ENCODE results near the gene CLDN6. TPM values are rescaled to one million over a fixed set of nuclear protein-coding genes. Genes with fewer than 3 reads are reported as not detected.
"Not testable (repeated sequence)": the region's sequence is repeated elsewhere in the genome, so short reads cannot be mapped to it uniquely, and the experiment has no call there.

CLDN6 gene
- total RNA-seq, 1 donor from 2014 or later: not detected

DNA sequence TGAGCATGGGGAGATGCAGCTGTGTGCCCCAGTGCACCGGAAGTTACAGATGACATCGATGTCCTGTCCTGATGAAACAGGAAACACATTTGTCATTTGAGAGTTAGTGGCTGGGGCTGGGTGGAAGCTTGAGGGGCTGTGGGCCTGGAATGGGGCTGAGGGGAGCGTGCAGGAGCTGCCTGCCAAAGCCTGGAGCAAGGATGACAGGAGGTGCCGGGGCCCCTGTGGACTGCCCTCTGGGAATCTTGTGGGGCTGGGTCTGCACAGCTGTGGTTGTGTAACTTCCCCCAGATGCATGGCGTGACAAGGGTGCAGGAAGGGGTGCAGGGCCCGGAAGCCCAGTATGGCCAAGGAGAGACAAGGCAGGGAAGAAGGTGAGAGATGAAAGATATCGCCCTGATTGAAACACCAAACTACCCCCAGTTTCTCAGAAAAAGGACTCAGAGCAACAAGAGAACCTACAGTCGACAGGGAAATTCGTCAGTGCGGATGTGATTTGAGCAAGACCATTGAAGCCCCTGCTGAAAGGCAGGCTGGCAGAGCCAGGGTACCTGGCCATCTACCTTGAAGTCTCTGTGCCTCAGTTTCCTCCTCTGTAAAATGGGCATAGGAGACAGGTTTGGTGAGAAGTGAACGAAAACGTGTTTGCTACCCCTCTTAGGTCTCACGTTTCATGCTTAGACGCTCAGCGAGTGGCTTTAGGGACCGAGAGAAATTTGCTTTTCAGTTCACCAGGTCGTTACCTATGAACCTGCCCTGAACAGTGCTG, 37.2 kb upstream of the CLDN6 start:
- ATAC-seq (no peak), DNase-seq (ENCODE audit: low spot score) (no peak)
- intact Hi-C loops (cut with DNase I): loop anchor here (10.0 kb wide), 2 partner anchors 60 to 110 kb away; partner anchors contain the start of gene ZNF205

DNA sequence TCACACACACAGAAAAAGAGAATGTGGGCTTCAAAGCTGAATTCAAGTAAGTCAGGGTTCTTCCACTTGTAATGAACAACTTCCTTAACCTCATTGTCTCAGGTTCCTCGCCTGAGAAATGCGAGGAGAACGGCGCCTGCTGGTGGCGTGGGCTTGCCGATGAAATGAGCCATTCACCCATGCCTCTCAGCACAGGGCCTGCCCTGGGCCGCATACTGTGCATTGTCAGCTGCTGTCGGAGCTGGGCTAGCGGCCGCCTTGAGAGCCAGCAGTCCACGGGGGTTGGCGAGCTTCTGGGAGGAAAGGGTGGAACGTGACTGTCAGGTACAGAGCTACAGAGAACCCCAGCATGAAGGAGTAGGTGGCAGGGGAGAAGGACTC, 35.3 kb upstream of the CLDN6 start:
- intact Hi-C loops (cut with DNase I): loop anchor here (10.0 kb wide), 2 partner anchors 61 to 111 kb away; partner anchors contain the start of gene ZNF205
- not testable (repeated sequence) for ATAC-seq; DNase-seq (ENCODE audit: low spot score)

DNA sequence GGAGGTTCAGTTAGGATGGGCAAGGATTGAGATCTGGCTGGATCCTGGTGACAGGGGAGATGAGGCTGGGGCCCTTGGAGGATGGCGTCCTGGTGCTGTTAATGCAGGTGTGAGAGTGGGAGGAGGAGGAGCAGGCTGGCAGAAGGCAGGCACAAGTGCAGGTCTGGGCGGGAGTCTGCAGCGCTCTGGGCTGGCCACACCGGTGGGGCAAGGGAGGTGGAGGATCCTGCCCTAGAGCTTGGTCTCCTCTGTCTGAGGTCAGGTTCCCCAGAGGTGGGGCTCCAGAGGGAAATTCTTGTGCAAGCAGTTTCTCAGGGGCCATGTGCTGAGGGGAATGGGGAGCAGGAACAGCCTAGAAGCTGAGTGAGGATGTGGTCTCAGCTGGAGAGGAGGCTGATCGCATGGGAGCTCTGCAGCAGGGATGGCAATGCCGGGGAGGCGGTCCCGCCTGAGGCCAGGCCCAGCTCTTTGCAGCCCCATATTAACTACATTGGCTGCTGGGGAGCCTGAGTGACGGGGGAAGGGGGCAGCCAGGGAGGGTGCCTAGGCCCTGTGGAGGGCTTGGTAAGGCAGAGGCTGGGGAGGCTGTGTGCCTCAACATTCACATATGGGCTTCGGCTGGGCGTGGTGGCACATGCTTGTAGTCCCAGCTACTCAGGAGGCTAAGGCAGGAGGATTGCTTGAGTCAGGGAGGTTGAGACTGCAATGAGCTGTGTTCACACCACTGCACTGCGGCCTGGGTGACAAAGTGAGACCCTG, 34.8 kb upstream of the CLDN6 start:
- not testable (repeated sequence) for DNase-seq (ENCODE audit: low spot score); ATAC-seq
- intact Hi-C loops (cut with DNase I): loop anchor here (10.0 kb wide), 2 partner anchors 62 to 112 kb away; partner anchors contain the start of gene ZNF205

DNA sequence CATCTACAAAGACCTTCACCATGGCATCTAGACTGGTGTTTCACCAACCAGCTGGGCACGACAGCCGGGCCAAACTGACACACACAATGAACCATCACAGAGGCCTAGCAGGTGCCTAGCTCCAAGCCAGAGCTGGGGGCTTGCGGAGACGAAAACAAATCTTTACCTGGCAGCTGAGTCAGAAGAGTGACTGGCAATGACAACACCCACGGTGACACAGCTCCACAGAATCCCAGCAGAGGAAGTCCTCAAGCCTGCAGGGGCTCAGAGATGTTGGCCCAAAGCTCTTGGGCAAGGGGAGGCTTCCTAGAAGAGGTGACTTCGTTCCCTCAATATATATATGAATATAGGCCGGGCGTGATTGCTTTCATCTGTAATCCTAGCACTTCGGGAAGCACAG, 33.5 kb upstream of the CLDN6 start:
- ATAC-seq: no peak
- intact Hi-C loops (cut with DNase I): loop anchor here (10.0 kb wide), 2 partner anchors 63 to 113 kb away; partner anchors contain the start of gene ZNF205
- no peak for DNase-seq (ENCODE audit: low spot score)

- no peak for DNase-seq (ENCODE audit: low spot score)
- ATAC-seq: no peak
- intact Hi-C loops (cut with DNase I): loop anchor here (10.0 kb wide), 2 partner anchors 64 to 114 kb away; partner anchors contain the start of gene ZNF205
These were observed 33.0 kb upstream of the CLDN6 start for GRCh38 chr16:3051009-3051408.

DNA sequence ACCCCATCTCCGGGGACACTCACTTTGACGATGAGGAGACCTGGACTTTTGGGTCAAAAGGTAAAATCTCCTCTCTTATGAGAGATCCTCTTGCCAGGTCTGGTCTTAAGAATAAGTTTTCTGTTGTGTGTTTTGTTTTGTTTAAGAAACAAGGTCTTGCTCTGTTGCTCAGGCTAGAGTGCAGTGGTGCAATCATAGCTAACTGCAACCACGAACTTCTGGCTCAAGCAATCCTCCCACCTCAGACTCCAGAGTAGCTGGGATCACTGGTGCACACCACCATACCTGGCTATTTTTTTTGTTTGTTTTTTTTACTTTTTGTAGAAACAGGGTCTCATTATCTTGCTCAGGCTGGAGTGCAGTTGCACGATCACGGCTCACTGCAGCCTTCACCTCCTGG, 32.5 kb upstream of the CLDN6 start:
- ATAC-seq (no peak), DNase-seq (ENCODE audit: low spot score) (no peak)
- intact Hi-C loops (cut with DNase I): loop anchor here (10.0 kb wide), 2 partner anchors 64 to 114 kb away; partner anchors contain the start of gene ZNF205

DNA sequence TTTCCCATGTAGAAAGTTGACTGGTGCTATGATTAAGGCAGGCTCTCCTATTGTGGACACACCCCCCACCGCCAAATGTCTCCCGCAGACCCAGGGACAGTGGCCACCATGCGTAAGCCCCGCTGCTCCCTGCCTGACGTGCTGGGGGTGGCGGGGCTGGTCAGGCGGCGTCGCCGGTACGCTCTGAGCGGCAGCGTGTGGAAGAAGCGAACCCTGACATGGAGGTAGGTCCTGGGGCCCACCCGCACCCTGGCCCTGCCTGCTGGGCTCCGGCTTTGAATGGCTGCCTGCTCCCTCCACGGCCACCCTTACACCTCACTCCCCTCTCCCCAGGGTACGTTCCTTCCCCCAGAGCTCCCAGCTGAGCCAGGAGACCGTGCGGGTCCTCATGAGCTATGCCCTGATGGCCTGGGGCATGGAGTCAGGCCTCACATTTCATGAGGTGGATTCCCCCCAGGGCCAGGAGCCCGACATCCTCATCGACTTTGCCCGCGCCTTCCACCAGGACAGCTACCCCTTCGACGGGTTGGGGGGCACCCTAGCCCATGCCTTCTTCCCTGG, 32.0 kb upstream of the CLDN6 start:
- intact Hi-C loops (cut with DNase I): loop anchor here (10.0 kb wide), 2 partner anchors 65 to 115 kb away; partner anchors contain the start of gene ZNF205
- ATAC-seq (no peak), DNase-seq (ENCODE audit: low spot score) (no peak)

GRCh38 chr16:3047387-3047720, 29.4 kb upstream of the CLDN6 start:
- intact Hi-C loops (cut with DNase I): no loop called here
- DNase-seq (ENCODE audit: low spot score) (no peak), ATAC-seq (no peak)

DNA sequence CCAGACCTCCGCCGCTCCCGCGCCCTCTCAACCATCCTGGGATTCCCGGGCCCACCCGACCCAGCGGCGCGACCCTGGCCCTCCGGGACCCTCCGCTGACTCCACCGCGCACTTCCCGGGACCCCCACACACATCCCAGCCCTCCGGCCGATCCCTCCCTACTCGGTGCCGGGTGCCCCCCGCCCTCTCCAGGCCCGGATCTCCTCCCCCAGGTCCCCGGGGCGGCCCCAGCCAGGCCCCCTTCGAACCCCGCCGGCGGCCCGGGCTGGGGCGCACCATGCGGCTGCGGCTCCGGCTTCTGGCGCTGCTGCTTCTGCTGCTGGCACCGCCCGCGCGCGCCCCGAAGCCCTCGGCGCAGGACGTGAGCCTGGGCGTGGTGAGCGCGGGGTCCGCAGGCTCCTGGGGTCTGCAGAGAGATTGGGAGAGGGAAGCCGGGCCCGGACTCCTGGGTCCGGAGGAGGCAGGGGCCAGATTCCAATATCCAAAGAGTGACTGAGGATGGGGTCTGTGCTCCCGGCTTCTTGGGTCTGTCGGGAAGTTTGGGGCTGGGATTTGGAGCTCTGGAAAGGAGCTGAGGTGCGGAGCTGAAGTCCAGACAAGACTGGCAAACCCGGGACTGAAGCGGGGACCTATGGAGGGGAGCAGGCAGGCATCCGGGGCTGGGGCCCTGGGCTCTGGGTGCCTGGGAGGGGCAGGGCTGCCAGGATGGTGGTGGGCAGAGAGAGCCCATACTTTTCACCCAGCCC, 28.8 kb upstream of the CLDN6 start:
- intact Hi-C loops (cut with DNase I): no loop called here
- ATAC-seq (peak; percentile 19), DNase-seq (ENCODE audit: low spot score) (no peak)

DNA sequence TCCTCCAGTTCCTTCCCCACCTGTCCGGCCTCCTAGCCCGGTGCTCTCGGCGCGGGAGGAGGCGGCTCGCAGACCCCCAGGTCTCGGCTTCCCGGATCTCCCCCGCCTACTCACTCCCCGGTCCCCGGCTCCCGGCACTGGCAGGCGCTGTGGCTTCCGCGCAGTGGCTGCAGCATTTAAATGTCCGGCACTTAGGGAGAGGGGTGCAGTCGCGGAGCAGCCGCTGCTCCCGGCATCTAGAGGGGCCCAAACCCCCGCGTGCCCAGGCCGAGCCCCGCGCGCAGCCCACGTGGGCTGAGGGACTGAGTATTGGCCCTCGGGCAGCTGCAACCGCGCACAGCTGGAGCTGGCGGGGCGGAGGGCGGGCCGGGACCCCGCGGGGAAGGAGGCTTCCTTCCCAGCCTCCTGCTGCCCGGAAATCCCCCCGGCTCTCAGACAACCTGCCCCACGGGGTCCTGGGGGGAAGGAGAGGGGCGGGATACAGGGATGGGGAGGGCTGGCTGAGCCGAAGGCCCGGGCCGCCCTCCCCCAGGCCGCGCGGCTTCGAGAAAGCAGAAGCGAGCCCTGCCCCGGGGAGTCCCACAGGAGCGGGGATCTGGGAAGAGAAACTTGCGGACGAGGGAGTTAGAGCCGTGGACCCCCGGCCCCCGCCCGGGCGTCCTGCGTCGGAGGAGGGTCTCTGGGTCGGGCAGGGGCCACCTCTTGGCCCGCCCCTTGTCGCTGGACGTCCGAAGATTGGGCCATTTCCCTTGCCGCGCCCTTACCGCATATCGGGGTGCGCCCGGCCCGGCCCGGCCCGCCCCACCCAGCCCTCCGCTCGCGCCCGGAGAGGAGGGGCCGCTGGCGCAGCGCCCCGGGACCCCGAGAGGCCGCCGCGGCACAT, 28.0 kb upstream of the CLDN6 start, which contains the start of gene MMP25:
Gene MMP25 (plus strand): TSS at position 804 of the 883 bp plus-strand sequence. CDS start 357 bp downstream, outside the sequence.
- peak; percentile 41 for ATAC-seq
- intact Hi-C loops (cut with DNase I): no loop called here
- DNase-seq (ENCODE audit: low spot score): no peak

- ATAC-seq: no peak
- no peak for DNase-seq (ENCODE audit: low spot score)
These were observed 26.7 kb upstream of the CLDN6 start for GRCh38 chr16:3044708-3045107.

DNA sequence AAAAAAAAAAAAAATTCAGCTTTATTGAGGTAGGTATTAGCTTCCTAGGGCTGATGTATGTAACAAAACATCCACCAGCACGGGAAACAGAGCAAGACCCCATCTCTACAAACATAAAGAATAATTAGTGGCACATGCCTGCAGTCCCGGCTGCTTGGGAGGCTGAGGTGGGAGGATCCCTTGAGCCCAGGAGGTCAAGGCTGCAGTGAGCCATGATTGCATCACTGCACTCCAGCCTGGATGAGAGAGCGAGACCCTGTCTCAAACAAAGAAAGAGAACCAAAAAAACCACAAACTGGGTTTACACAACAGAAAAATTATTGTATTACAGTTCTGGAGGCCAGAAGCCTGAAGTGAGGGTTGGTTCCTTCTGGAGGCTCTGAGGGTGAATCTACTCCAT, 24.4 kb upstream of the CLDN6 start:
- ATAC-seq (no peak), DNase-seq (ENCODE audit: low spot score) (no peak)
- intact Hi-C loops (cut with DNase I): no loop called here

More at GRCh38 chr16:3044708-3045107, 26.7 kb upstream of the CLDN6 start:
- intact Hi-C loops (cut with DNase I): no loop called here

- ATAC-seq (no peak), DNase-seq (ENCODE audit: low spot score) (no peak)
These were observed 20.9 kb upstream of the CLDN6 start for GRCh38 chr16:3038896-3039295.

GRCh38 chr16:3038256-3038655, 20.3 kb upstream of the CLDN6 start:
- ATAC-seq (no peak), DNase-seq (ENCODE audit: low spot score) (no peak)
- intact Hi-C loops (cut with DNase I): no loop called here

More at GRCh38 chr16:3038896-3039295, 20.9 kb upstream of the CLDN6 start:
- intact Hi-C loops (cut with DNase I): no loop called here

DNA sequence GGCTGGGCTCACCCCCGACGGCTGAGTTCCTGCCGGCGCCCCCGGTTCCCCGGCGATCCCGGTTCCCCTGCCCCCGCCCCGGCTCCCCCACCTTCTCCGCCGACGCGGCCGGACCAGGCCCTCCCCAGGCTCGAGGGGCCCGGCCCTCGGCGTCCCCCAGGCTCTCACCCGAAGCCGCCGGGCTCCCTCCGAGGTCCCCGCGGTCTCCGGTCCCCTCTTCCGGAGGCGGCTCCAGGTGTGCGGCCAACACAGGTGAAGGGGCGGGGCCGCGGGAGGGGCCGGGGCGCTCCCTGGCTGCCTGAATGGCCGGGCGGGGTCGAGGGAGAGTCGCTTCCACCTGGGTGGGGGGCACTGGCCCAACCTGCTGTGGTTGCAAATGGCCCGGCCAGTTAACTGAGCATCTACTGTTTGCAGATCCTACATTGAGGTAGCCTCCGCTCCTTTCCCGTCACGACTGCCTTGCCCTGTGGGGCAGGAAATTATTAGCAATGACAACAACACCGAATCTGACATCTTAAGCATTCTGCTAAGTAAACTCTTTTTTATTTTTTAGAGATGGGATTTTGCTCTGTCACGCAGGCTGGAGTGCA, 18.8 kb upstream of the CLDN6 start, which contains the start of gene BICDL2:
Gene BICDL2 (minus strand): TSS at position 219 of the 590 bp plus-strand sequence. CDS start 1,448 bp downstream, outside the sequence.
- ATAC-seq (no peak), DNase-seq (ENCODE audit: low spot score) (no peak)
- intact Hi-C loops (cut with DNase I): no loop called here

DNA sequence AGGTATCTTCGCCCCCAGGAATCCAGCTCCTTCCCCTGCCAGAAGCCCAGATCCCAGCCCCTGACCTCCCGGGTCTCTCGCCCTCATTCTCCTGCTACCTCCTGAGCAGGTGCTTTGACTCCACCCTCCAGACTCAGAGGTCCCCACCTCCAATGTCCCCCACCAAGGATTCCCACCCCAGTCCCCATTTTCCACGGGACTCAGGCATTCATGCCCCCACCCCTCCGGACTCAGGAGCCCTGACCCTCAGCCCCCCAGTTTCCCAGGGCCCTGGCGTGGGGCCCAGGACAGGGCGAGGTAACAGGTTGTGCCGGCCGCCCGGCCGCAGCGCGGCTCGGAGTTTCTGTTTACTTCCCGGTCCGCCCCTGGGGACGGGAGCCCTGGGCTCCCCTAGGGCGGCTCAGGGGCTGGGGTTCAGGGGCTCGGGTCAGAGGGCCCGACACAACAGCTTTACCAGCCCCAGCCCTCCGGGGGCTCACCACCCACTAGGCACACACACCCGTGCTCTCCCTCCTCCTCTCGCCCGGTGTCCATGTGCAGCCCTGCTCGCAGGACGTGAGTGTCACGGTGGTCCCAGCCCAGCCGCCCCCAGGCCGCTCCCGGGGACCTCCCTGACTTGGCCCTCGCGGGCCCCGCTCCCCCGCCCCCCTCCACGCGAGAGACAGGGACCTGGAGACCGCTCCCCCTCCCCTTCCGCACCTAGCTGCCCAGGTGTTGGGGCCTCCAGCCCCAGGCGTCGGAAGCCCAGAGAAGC, 18.2 kb upstream of the CLDN6 start:
- intact Hi-C loops (cut with DNase I): no loop called here
- DNase-seq (ENCODE audit: low spot score): no peak
- no peak for ATAC-seq

Data from sciatic nerve (tissue), 2 donors.